Measurements from ENCODE around the gene OTC. TPM values are rescaled to one million over a fixed set of nuclear protein-coding genes. Genes with fewer than 3 reads are reported as not detected.

The OTC gene
- polyA plus RNA-seq, 1 donor (not counting 4 experiments of a cell fraction or from before 2014, with no cell fraction given) = not detected

DNA sequence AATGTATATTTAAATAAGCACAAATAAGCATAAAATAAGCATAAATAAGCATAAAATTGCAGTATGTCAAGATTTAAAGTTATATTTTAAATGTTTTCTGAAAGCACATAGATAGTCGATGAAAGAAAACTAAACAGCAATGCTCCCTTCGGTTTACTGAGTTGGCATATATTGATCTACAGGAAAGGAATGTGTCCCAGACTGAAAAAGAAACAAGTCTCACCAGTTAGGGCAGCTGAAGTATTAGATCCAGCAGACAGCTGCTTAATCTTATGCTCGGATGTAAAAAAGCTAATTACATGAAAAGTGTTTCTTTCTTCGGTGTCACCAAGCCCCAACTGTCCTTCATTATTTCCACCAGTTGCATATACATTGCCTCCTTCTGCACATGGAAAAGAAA is 33.8 kb upstream of the OTC start:
- Histone ChIP-seq H4K20me1 (ENCODE audit: control insufficient read depth, extremely low read depth, insufficient read depth, low read length) (no peaks in the 10 kb centered on the region), H3K27ac (ENCODE audit: control insufficient read depth, insufficient read depth, low read length) (no peak overlapping the region), H3K79me2 (ENCODE audit: control insufficient read depth, insufficient read depth, low read length) (no peaks in the 10 kb centered on the region), H3K9me1 (ENCODE audit: control insufficient read depth, extremely low read depth, insufficient read depth, low read length) (no peaks in the 10 kb centered on the region), H3K36me3 (ENCODE audit: control insufficient read depth in 2 of 2, extremely low read depth in 1 of 2, insufficient read depth in 2 of 2, low read length in 2 of 2) (no peaks in the 10 kb centered on the region), H3K4me3 (ENCODE audit: control insufficient read depth in 2 of 3, extremely low read depth in 1 of 3, insufficient read depth in 2 of 3, low read depth in 1 of 3, low read length in 3 of 3) (no peak overlapping the region), H2AFZ (ENCODE audit: control insufficient read depth, low read length) (no peak overlapping the region), H3K9me3 (ENCODE audit: control insufficient read depth, low read depth, low read length) (no peaks in the 10 kb centered on the region), H3K27me3 (ENCODE audit: control insufficient read depth, extremely low read depth, insufficient read depth, low read length) (no peaks in the 10 kb centered on the region), H3K9ac (ENCODE audit: control insufficient read depth, extremely low read depth, insufficient read depth, low read length) (no peak overlapping the region), H3K4me1 (ENCODE audit: control insufficient read depth, extremely low read depth, insufficient read depth, low read length) (peaks cover 4% of the 10 kb centered on the region), H3K4me2 (ENCODE audit: control insufficient read depth, extremely low read depth, insufficient read depth, low read depth, low read length) (peak overlapping the region; percentile 37)
- FAIRE-seq (no peak), DNase-seq (ENCODE audit: low read depth, low spot score) (no peak)
- dilution Hi-C loops (cut with MboI; ENCODE audit: extremely low pct_ligation_motif_present, low sequenced_read_pairs) = no loop called here
- TF ChIP-seq CTCF (optimal IDR thresholded peaks at IDR 0.05 in 1 of 3, IDR thresholded peaks at IDR 0.05 in 1 of 3, conservative IDR thresholded peaks at IDR 0.05 in 1 of 3; ENCODE audit: extremely low read depth in 1 of 3, insufficient read depth in 2 of 3, low read length in 3 of 3) (no peak), EZH2 (IDR thresholded peaks at IDR 0.05; ENCODE audit: low read length) (no peak)

DNA sequence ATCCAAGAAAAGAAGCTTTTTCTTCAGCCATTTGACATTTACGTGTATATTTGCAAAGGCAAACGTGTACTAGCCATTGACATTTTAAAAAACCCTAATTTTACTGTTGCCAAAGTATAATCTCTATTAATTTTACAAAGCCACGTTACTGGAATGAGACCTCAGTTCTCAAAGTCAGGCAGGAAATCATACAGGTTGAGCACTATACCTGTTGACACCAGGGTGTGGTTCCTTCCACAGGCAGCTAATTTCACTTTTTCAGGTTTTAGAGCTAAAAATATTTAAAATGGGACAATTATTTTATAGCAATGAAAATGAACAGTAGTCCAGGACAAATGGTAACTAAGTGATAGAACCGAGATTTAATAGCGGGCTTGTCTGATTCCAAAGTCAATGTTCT is 31.6 kb upstream of the OTC start:
- DNase-seq (ENCODE audit: low read depth, low spot score) (no peak), FAIRE-seq (no peak)
- no peak for TF ChIP-seq CTCF (optimal IDR thresholded peaks at IDR 0.05 in 1 of 3, IDR thresholded peaks at IDR 0.05 in 1 of 3, conservative IDR thresholded peaks at IDR 0.05 in 1 of 3; ENCODE audit: extremely low read depth in 1 of 3, insufficient read depth in 2 of 3, low read length in 3 of 3)
- TF ChIP-seq EZH2 (IDR thresholded peaks at IDR 0.05; ENCODE audit: low read length) = no peak
- dilution Hi-C loops (cut with MboI; ENCODE audit: extremely low pct_ligation_motif_present, low sequenced_read_pairs) = no loop called here
- H3K4me2 ChIP-seq (ENCODE audit: control insufficient read depth, extremely low read depth, insufficient read depth, low read depth, low read length) = no peak overlapping the region
- H3K4me3 ChIP-seq (ENCODE audit: control insufficient read depth in 2 of 3, extremely low read depth in 1 of 3, insufficient read depth in 2 of 3, low read depth in 1 of 3, low read length in 3 of 3) = no peak overlapping the region
- no peaks in the 10 kb centered on the region for H3K36me3 ChIP-seq (ENCODE audit: control insufficient read depth in 2 of 2, extremely low read depth in 1 of 2, insufficient read depth in 2 of 2, low read length in 2 of 2)
- H3K9me3 ChIP-seq (ENCODE audit: control insufficient read depth, low read depth, low read length) = no peaks in the 10 kb centered on the region
- H3K27ac ChIP-seq (ENCODE audit: control insufficient read depth, insufficient read depth, low read length) = no peak overlapping the region
- no peaks in the 10 kb centered on the region for H4K20me1 ChIP-seq (ENCODE audit: control insufficient read depth, extremely low read depth, insufficient read depth, low read length)
- peaks cover 4% of the 10 kb centered on the region for H3K4me1 ChIP-seq (ENCODE audit: control insufficient read depth, extremely low read depth, insufficient read depth, low read length)
- no peaks in the 10 kb centered on the region for H3K79me2 ChIP-seq (ENCODE audit: control insufficient read depth, insufficient read depth, low read length)
- no peak overlapping the region for H2AFZ ChIP-seq (ENCODE audit: control insufficient read depth, low read length)
- H3K27me3 ChIP-seq (ENCODE audit: control insufficient read depth, extremely low read depth, insufficient read depth, low read length) = no peaks in the 10 kb centered on the region
- H3K9ac ChIP-seq (ENCODE audit: control insufficient read depth, extremely low read depth, insufficient read depth, low read length) = no peak overlapping the region
- H3K9me1 ChIP-seq (ENCODE audit: control insufficient read depth, extremely low read depth, insufficient read depth, low read length) = no peaks in the 10 kb centered on the region
